Globus pallidus (tissue), 1 donor: Measurements from ENCODE around the gene SPDYE4.

ENCODE experiments used
- DNase-seq: peaks from one replicate; pipeline ENCODE4 v3.0.0-alpha.2; 2015; ENCODE audit warnings: low spot score

The SPDYE4 gene

DNA sequence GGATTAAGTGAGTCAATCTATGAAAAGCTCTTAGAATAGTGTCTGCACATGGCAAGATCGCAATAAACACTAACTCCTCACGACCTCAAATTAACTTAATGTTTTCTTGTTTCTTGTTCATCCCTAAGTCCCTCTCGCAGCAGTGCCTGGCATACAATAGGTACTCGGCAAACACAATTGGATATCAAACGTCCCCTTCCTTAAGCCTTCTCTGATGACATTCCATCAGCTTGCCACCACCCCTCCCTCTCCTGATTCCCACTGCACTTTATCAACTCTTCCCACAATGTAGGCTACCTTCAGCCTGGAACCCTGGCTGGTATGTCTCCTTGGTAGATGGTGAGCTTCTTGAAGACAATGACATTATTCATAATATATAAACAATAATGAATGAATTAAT, 47.1 kb downstream of the SPDYE4 start:
- DNase-seq = no peak

DNA sequence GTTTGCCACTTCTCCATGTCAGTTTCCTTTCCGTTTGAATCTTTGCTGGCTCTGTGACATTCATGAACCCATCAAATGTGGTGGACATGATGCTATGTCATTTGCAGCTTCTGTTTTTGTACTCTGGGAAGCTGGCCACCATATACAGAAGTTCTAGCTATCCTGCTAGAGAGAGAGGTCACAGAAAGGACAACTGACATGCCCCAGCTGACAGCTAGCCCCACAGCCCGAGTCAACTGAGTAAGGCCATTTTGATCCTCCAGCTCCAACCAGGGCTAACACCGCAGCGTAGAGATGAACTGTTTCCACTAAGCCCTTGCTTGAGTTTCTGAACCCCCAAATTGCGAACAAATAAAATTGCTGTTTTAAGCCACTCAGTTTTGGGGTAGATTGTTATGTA, 47.5 kb downstream of the SPDYE4 start:
- DNase-seq = no peak

DNA sequence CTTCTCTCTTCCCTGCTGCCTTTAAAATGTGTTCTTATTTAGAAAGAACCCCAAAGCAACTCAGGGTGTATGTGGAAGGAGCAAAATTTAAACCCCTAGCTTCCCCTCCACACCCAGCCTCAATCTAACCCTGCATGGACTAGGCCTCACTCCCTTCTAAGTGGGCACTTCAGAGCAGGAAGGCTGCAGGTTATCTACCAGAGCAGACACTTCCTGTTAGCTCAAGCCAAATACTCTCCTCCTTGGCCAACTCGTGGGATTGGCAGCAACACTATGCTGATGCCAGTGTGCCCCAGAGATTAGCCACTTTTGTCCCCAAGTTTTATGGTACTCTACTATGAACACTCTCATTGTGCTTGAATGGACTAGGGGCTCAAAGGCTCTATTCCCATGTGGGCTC, 49.3 kb downstream of the SPDYE4 start:
- DNase-seq = no peak

DNA sequence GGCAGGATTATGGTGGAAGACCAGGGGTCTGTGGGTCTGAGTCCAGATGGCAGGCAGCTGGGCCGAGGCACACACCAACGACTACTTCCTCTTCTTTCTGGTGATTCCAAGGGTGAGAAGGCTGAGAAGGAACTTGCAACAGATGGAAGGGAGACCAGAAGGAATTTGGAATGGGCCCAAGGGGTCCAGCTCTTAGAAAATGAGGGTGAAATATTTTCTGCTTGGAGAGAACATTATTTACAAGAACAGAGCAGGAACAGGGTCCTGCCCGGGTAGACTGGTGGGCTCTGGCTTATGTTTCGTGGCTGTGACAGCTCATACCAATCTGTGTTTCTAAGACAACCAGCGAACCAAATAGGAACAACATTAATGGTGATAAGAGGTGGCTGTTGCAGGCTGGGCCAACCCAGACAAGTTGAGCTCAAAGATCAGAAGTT, 50.3 kb downstream of the SPDYE4 start:
- DNase-seq = no peak

- DNase-seq = no peak
Observed at GRCh38 chr17:8707332-8708024, 50.9 kb downstream of the SPDYE4 start.

GRCh38 chr17:8706431-8706830, 51.9 kb downstream of the SPDYE4 start:
- no peak for DNase-seq

DNA sequence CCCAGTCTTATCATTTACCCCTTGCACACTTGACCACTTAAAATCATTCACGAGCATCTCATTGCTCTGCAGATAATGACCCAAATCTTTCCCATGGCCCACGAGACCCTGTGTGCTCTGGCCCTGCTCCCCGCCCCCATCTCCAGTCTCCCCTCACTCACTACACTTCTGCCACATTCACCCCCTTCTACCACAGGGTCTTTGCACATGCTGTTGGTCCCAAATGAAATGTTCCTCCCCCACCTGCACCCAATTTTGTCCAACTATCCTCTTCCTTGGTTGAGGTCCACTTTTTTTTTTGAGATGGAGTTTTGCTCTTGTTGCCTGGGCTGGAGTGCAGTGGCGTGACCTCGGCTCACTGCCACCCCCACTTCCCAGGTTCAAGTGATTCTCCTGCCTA, 52.9 kb downstream of the SPDYE4 start:
- no peak for DNase-seq

GRCh38 chr17:8703001-8703400, 55.3 kb downstream of the SPDYE4 start:
- no peak for DNase-seq

GRCh38 chr17:8701754-8702153, 56.6 kb downstream of the SPDYE4 start:
- DNase-seq = no peak

DNA sequence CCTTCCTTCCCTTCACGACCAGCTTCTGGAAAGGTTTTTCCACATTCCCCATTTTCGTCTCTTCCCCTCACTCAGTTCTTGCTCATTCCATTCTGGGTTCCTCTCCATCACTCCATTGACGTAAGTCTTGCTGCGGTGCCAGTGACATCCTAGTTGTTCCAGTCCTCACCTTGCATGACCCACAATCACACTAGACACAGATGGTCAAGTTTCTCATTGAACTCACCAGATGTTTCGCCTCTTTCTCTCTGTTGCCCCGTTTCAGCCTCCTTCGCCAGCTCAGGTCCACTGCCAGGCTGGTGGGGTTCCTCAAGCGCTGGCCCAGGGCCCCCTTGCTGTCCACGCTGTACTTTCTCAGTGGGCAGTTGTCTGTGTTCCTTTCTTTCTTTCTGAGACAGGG, 57.1 kb downstream of the SPDYE4 start:
- no peak for DNase-seq
